Panc1 (cell line): ENCODE measurements around the gene BACH2.

ENCODE experiments used
- CTCF ChIP-seq: fragments of 450-650 bp; IDR thresholded peaks from 2 replicates; pipeline ENCODE4 v1.5.1; 2017; ENCODE audit warnings: mild to moderate bottlenecking
- POLR2AphosphoS5 ChIP-seq: IDR thresholded peaks from 2 replicates; pipeline ENCODE4 v1.6.1; 2012; ENCODE audit warnings: mild to moderate bottlenecking, low read depth, low read length, moderate library complexity
- REST ChIP-seq, 2 experiments: IDR thresholded peaks; 2 replicates each; pipeline ENCODE4 v1.6.1; 2011 to 2012; ENCODE audit warnings: low read depth in 2 of 2, control low read depth in 1 of 2, low read length in 1 of 2, mild to moderate bottlenecking in 1 of 2, moderate library complexity in 1 of 2; ENCODE audit not compliant: insufficient read depth in 1 of 2
- SIN3A ChIP-seq: IDR thresholded peaks from 2 replicates; pipeline ENCODE4 v1.6.1; 2012; ENCODE audit warnings: low read depth, mild to moderate bottlenecking, low read length, moderate library complexity, borderline replicate concordance; ENCODE audit not compliant: insufficient read depth
- TCF7L2 ChIP-seq: IDR thresholded peaks from 2 replicates; pipeline ENCODE4 v1.6.1; 2011; ENCODE audit warnings: mild to moderate bottlenecking, low read depth, low read length, inconsistent platforms

GRCh38 chr6:89888871-89889270, 407.8 kb downstream of the BACH2 start:
- no peak for TF ChIP-seq CTCF
- no peak for TF ChIP-seq SIN3A
- no peak for TF ChIP-seq POLR2AphosphoS5
- no peak for TF ChIP-seq REST (IDR thresholded peaks at IDR 0.05; ENCODE audit: insufficient read depth in 1 of 2, low read depth in 2 of 2, low read length in 1 of 2)
- TF ChIP-seq TCF7L2, result no peak
